ENCODE data around the gene TRPM2.

- TF ChIP-seq CTCF (conservative IDR thresholded peaks at IDR 0.05) (no peak), EZH2 (IDR thresholded peaks at IDR 0.05; ENCODE audit: low read depth) (no peak)
Observed at GRCh38 chr21:44421901-44422840, 68.8 kb downstream of the TRPM2 start.
